Measurements from ENCODE around the gene STARD3NL.
"Not testable (repeated sequence)": the region's sequence is repeated elsewhere in the genome, so short reads cannot be mapped to it uniquely, and the experiment has no call there.

Gene STARD3NL

GRCh38 chr7:38222481-38223096, 44.5 kb downstream of the STARD3NL start:
- DNase-seq (ENCODE audit: low read depth, low spot score): no peak

GRCh38 chr7:38223306-38223705, 45.3 kb downstream of the STARD3NL start:
- DNase-seq (ENCODE audit: low read depth, low spot score): no peak

GRCh38 chr7:38224392-38224791, 46.3 kb downstream of the STARD3NL start:
- DNase-seq (ENCODE audit: low read depth, low spot score): no peak

GRCh38 chr7:38229386-38229785, 51.3 kb downstream of the STARD3NL start:
- DNase-seq (ENCODE audit: low read depth, low spot score): no peak

- DNase-seq (ENCODE audit: low read depth, low spot score): no peak
These were observed 52.0 kb downstream of the STARD3NL start for GRCh38 chr7:38229884-38230642.

GRCh38 chr7:38232502-38233366, 54.7 kb downstream of the STARD3NL start:
- DNase-seq (ENCODE audit: low read depth, low spot score): no peak

- DNase-seq (ENCODE audit: low read depth, low spot score): not testable (repeated sequence)
These were observed 56.7 kb downstream of the STARD3NL start for GRCh38 chr7:38234759-38235158.

GRCh38 chr7:38235606-38236005, 57.6 kb downstream of the STARD3NL start:
- DNase-seq (ENCODE audit: low read depth, low spot score): no peak

- not testable (repeated sequence) for DNase-seq (ENCODE audit: low read depth, low spot score)
These were observed 61.1 kb downstream of the STARD3NL start for GRCh38 chr7:38239129-38239528.

- DNase-seq (ENCODE audit: low read depth, low spot score): no peak
These were observed 63.0 kb downstream of the STARD3NL start for GRCh38 chr7:38241071-38241470.

- DNase-seq (ENCODE audit: low read depth, low spot score): no peak
These were observed 64.8 kb downstream of the STARD3NL start for GRCh38 chr7:38242814-38243213.

GRCh38 chr7:38243345-38243744, 65.3 kb downstream of the STARD3NL start:
- DNase-seq (ENCODE audit: low read depth, low spot score): not testable (repeated sequence)

GRCh38 chr7:38244516-38244915, 66.5 kb downstream of the STARD3NL start:
- DNase-seq (ENCODE audit: low read depth, low spot score): no peak

- no peak for DNase-seq (ENCODE audit: low read depth, low spot score)
These were observed 67.4 kb downstream of the STARD3NL start for GRCh38 chr7:38245409-38245977.

GRCh38 chr7:38248069-38248567, 70.1 kb downstream of the STARD3NL start:
- no peak for DNase-seq (ENCODE audit: low read depth, low spot score)

GRCh38 chr7:38249849-38250248, 71.8 kb downstream of the STARD3NL start:
- not testable (repeated sequence) for DNase-seq (ENCODE audit: low read depth, low spot score)

GRCh38 chr7:38257350-38257677, 79.3 kb downstream of the STARD3NL start:
- no peak for DNase-seq (ENCODE audit: low read depth, low spot score)

GRCh38 chr7:38259157-38259556, 81.1 kb downstream of the STARD3NL start:
- DNase-seq (ENCODE audit: low read depth, low spot score): not testable (repeated sequence)

- DNase-seq (ENCODE audit: low read depth, low spot score): not testable (repeated sequence)
These were observed 83.6 kb downstream of the STARD3NL start for GRCh38 chr7:38261601-38262000.

GRCh38 chr7:38262026-38262425, 84.0 kb downstream of the STARD3NL start:
- not testable (repeated sequence) for DNase-seq (ENCODE audit: low read depth, low spot score)

- no peak for DNase-seq (ENCODE audit: low read depth, low spot score)
These were observed 84.5 kb downstream of the STARD3NL start for GRCh38 chr7:38262545-38262944.

GRCh38 chr7:38263274-38263673, 85.2 kb downstream of the STARD3NL start:
- DNase-seq (ENCODE audit: low read depth, low spot score): not testable (repeated sequence)
